Colonic mucosa (tissue), 4 donors: ENCODE measurements around the gene ELMO1. TPM values are rescaled to one million over a fixed set of nuclear protein-coding genes. Genes with fewer than 3 reads are reported as not detected.

Experiments used
- DNase-seq: peaks from one replicate; pipeline ENCODE4 v3.0.0-alpha.2; 2020
- H3K27ac ChIP-seq: fragments of 200-600 bp; one replicate; pipeline ENCODE4 v1.8.0; 2021
- H3K27me3 ChIP-seq: fragments of 200-600 bp; one replicate; pipeline ENCODE4 v1.8.0; 2021
- H3K36me3 ChIP-seq: fragments of 200-600 bp; one replicate; pipeline ENCODE4 v1.8.0; 2021
- H3K4me1 ChIP-seq: fragments of 200-600 bp; one replicate; pipeline ENCODE4 v1.8.0; 2021; ENCODE audit warnings: mild to moderate bottlenecking
- H3K4me3 ChIP-seq: fragments of 200-600 bp; one replicate; pipeline ENCODE4 v1.8.0; 2021
- H3K9ac ChIP-seq, 2 donors: one replicate each; pipeline ENCODE4 v1.7.0; 2013; ENCODE audit warnings: control low read depth in 2 of 2, low read depth in 2 of 2, low read length in 2 of 2
- H3K9me3 ChIP-seq: fragments of 200-600 bp; one replicate; pipeline ENCODE4 v1.8.0; 2021
- CTCF ChIP-seq: fragments of 200-600 bp; IDR thresholded peaks from one replicate; pipeline ENCODE4 v1.8.0; 2022; ENCODE audit warnings: antibody characterized with exemption, mild to moderate bottlenecking
- intact Hi-C: fragments of 100-400 bp; cut with DNase I; formaldehyde crosslinking; loops from one replicate; pipeline ENCODE4 v1.14.1; 2022
- total RNA-seq, 2 donors: library from RNA; stranded (reverse); fragmentation: NEBNext Ultra II Directional in 1 of 2; extraction: Animal tissue kit (Norgen Biotek cat#: 25700) in 1 of 2; gene quantifications; one replicate each; pipeline ENCODE4 v1.2.1, GENCODE V29; 2021
- donor health status: healthy.
- donor health status: DM: no; HTN: no; CAD: no.
- donor health status: DM: no; HTN: no; CAD: no.

Gene ELMO1
- total RNA-seq, 2 donors from 2014 or later: 4.2 to 4.7 TPM

- H3K9ac ChIP-seq: no peak overlapping the region
- no peaks in the 10 kb centered on the region for H3K36me3 ChIP-seq
- H3K4me1 ChIP-seq: no peaks in the 10 kb centered on the region
- no peak for DNase-seq
- H3K4me3 ChIP-seq: no peak overlapping the region
- intact Hi-C loops: no loop called here
- no peaks in the 10 kb centered on the region for H3K9me3 ChIP-seq
- no peaks in the 10 kb centered on the region for H3K27me3 ChIP-seq
- no peak for TF ChIP-seq CTCF
- H3K27ac ChIP-seq: no peak overlapping the region
Measured at GRCh38 chr7:36868727-36869411, 579.8 kb downstream of the ELMO1 start.

GRCh38 chr7:36865019-36865418 lies 583.6 kb downstream of the ELMO1 start:
- DNase-seq: no peak
- Histone ChIP-seq H3K9me3 (no peaks in the 10 kb centered on the region), H3K4me1 (no peaks in the 10 kb centered on the region), H3K4me3 (no peak overlapping the region), H3K27ac (no peak overlapping the region), H3K36me3 (no peaks in the 10 kb centered on the region), H3K9ac (no peak overlapping the region), H3K27me3 (no peaks in the 10 kb centered on the region)
- intact Hi-C loops: no loop called here
- TF ChIP-seq CTCF: no peak

- Histone ChIP-seq H3K9me3 (no peaks in the 10 kb centered on the region), H3K9ac (no peak overlapping the region), H3K36me3 (no peaks in the 10 kb centered on the region), H3K27ac (no peak overlapping the region), H3K4me3 (no peak overlapping the region), H3K27me3 (no peaks in the 10 kb centered on the region), H3K4me1 (no peaks in the 10 kb centered on the region)
- TF ChIP-seq CTCF: no peak
- intact Hi-C loops: no loop called here
- DNase-seq: no peak
Measured at GRCh38 chr7:36863901-36864701, 584.6 kb downstream of the ELMO1 start.

- Histone ChIP-seq H3K4me3 (no peak overlapping the region), H3K4me1 (no peaks in the 10 kb centered on the region), H3K36me3 (no peaks in the 10 kb centered on the region), H3K9me3 (no peaks in the 10 kb centered on the region), H3K9ac (no peak overlapping the region), H3K27ac (no peak overlapping the region), H3K27me3 (no peaks in the 10 kb centered on the region)
- intact Hi-C loops: no loop called here
- no peak for TF ChIP-seq CTCF
- DNase-seq: no peak
Measured at GRCh38 chr7:36862771-36863261, 585.8 kb downstream of the ELMO1 start.

- H3K9ac ChIP-seq: no peak overlapping the region
- H3K4me3 ChIP-seq: no peak overlapping the region
- H3K4me1 ChIP-seq: no peaks in the 10 kb centered on the region
- H3K36me3 ChIP-seq: no peaks in the 10 kb centered on the region
- DNase-seq: no peak
- H3K9me3 ChIP-seq: no peaks in the 10 kb centered on the region
- intact Hi-C loops: no loop called here
- no peak for TF ChIP-seq CTCF
- H3K27ac ChIP-seq: no peak overlapping the region
- H3K27me3 ChIP-seq: no peaks in the 10 kb centered on the region
Measured at GRCh38 chr7:36861656-36862055, 587.0 kb downstream of the ELMO1 start.
